Stomach (tissue), 9 donors: ENCODE results near the gene SEC11A. TPM values are rescaled to one million over a fixed set of nuclear protein-coding genes. Genes with fewer than 3 reads are reported as not detected.

Experiments
- DNase-seq, 2 donors: peaks; one replicate each; pipeline versions ENCODE4 v3.0.0 to v3.0.0-alpha.2; 2013 to 2019
- H3K27ac ChIP-seq, 5 donors: fragments of 200-600 bp in 4 of 5; sonication (generic) in 4 of 5; one replicate each; pipeline ENCODE4 v1.5.1; 2013 to 2019; ENCODE audit warnings: mild to moderate bottlenecking in 1 of 5, moderate library complexity in 1 of 5
- H3K27me3 ChIP-seq, 3 donors: fragments of 200-600 bp; sonication (generic); one replicate each; pipeline ENCODE4 v1.5.1; 2017 to 2019; ENCODE audit warnings: mixed run types in 1 of 3
- H3K36me3 ChIP-seq, 4 donors: fragments of 200-600 bp; sonication (generic); 1 replicate in 3 of 4; 2 replicates in 1 of 4; pipeline ENCODE4 v1.5.1; 2016 to 2019
- H3K4me1 ChIP-seq, 4 donors: fragments of 200-600 bp; sonication (generic); one replicate each; pipeline ENCODE4 v1.5.1; 2016 to 2019
- H3K4me3 ChIP-seq, 4 donors: fragments of 200-600 bp; sonication (generic) in 3 of 4; one replicate each; pipeline ENCODE4 v1.5.1; 2016 to 2019; ENCODE audit warnings: mild to moderate bottlenecking in 1 of 4
- H3K9me3 ChIP-seq, 4 donors: fragments of 200-600 bp; sonication (generic); one replicate each; pipeline ENCODE4 v1.5.1; 2016 to 2019
- CTCF ChIP-seq, 7 experiments: fragments of 450-650 bp in 4 of 7; fragments of 200-600 bp in 3 of 7; sonication (generic) in 3 of 7; IDR thresholded peaks; one replicate each; pipeline ENCODE4 v1.5.1; 2016 to 2019; ENCODE audit warnings: antibody characterized with exemption in 7 of 7, control low read depth in 2 of 7, mild to moderate bottlenecking in 1 of 7
- EP300 ChIP-seq: sonication (generic); formaldehyde crosslinking; IDR thresholded peaks from one replicate; pipeline ENCODE4 v1.6.1; 2017; ENCODE audit warnings: antibody characterized with exemption
- POLR2A ChIP-seq, 4 donors: fragments of 450-650 bp; IDR thresholded peaks; one replicate each; pipeline ENCODE4 v1.6.1; 2016; ENCODE audit warnings: antibody characterized with exemption in 4 of 4, control low read depth in 2 of 4, mild to moderate bottlenecking in 1 of 4, moderate library complexity in 1 of 4
- POLR2AphosphoS5 ChIP-seq, 3 donors: sonication (generic); formaldehyde crosslinking; IDR thresholded peaks; one replicate each; pipeline ENCODE4 v1.6.1; 2016; ENCODE audit warnings: antibody characterized with exemption in 3 of 3
- WGBS, 5 donors: extraction: QIAGEN DNeasy Blood & Tissue Kit in 3 of 5; methylation state at CpG; one replicate each; pipeline versions ENCODE4 v1.1.5 to v1.1.7; 2013 to 2018; 5-methylcytosine and 5-hydroxymethylcytosine counted together
- intact Hi-C: fragments of 100-400 bp; cut with DNase I; formaldehyde crosslinking; loops from one replicate; pipeline ENCODE4 v1.15.1; 2023; ENCODE audit warnings: low total_unique reads
- polyA plus RNA-seq, 3 donors: library from polyadenylated mRNA; stranded (reverse); fragments of 200-250 nt; gene quantifications; one replicate each; pipeline ENCODE4 v1.2.3, GENCODE V29; 2013
- total RNA-seq, 5 donors: library from RNA; depleted of rRNA; stranded (reverse); fragments of >200 nt; gene quantifications; one replicate each; pipeline versions ENCODE4 v1.1.0 to v1.2.3, GENCODE V29; 2014 to 2016
- donor health status: healthy with polysubstance abuse.
- donor health status: Bipolar disorder and iron deficiency.
- donor health status: healthy.

SEC11A gene
- total and polyA plus RNA-seq, 8 donors = 24.3 to 186 (median 101) TPM

GRCh38 chr15:84764585-84764984, 48.6 kb upstream of the SEC11A start:
- H3K27ac ChIP-seq = no peak overlapping the region
- no peak for DNase-seq
- peaks cover 11 to 50% (median 48%) of the 10 kb centered on the region in 4 donors for H3K36me3 ChIP-seq
- intact Hi-C loops = no loop called here
- 68 to 83% (median 82%) methylated on average over 3 of the region's 3 CpGs for WGBS, 5 donors
- H3K4me1 ChIP-seq = peaks cover 37 to 58% (median 50%) of the 10 kb centered on the region in 4 donors
- H3K27me3 ChIP-seq = no peaks in the 10 kb centered on the region
- H3K9me3 ChIP-seq = no peaks in the 10 kb centered on the region
- no peak overlapping the region for H3K4me3 ChIP-seq
- TF ChIP-seq POLR2A (IDR thresholded peaks at IDR 0.05) = no peak
- TF ChIP-seq CTCF (IDR thresholded peaks at IDR 0.05) = no peak
- TF ChIP-seq POLR2AphosphoS5 (IDR thresholded peaks at IDR 0.05) = no peak
- TF ChIP-seq EP300 = no peak

GRCh38 chr15:84762840-84763572, 47.1 kb upstream of the SEC11A start:
- TF ChIP-seq POLR2A (IDR thresholded peaks at IDR 0.05) = no peak
- TF ChIP-seq CTCF (IDR thresholded peaks at IDR 0.05) = no peak
- TF ChIP-seq EP300 = no peak
- no peak for TF ChIP-seq POLR2AphosphoS5 (IDR thresholded peaks at IDR 0.05)
- peaks cover 45 to 72% (median 62%) of the 10 kb centered on the region in 4 donors for H3K4me1 ChIP-seq
- intact Hi-C loops = no loop called here
- WGBS, 5 donors = 80 to 86% (median 84%) methylated on average over 3 of the region's 3 CpGs
- peak overlapping the region in 1 of 5 donors; percentile 33 for H3K27ac ChIP-seq
- H3K9me3 ChIP-seq = no peaks in the 10 kb centered on the region
- H3K36me3 ChIP-seq = peaks cover 6 to 35% (median 34%) of the 10 kb centered on the region in 4 donors
- H3K27me3 ChIP-seq = no peaks in the 10 kb centered on the region
- no peak overlapping the region for H3K4me3 ChIP-seq
- no peak for DNase-seq

DNA sequence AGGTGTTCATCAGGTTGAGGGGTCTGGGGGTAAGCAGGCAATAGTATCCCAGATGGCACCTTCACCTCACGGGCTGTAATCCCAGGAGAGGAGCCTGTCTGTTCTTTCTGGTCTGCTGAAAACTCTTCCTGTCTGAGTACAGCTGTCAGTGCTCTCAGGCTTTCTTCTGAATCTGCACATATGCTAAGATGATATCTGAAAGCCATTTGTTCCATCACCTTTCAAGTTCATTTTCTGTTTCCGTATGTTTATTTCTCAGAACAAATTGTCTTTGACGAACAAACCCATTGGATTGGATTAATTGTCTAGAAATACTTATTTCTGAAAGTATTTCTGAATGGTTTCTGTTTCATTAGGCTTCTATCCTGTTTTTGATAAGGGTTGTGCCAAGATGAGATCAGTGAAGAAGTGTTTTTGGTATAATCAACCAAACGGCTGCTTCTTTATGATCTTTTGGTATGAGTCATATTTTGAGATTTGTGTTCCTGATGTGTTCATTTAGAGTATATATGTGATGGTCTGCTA, 45.7 kb upstream of the SEC11A start:
- Histone ChIP-seq H3K27me3 (no peaks in the 10 kb centered on the region), H3K36me3 (peaks cover under 1 to 21% (median 21%) of the 10 kb centered on the region in 4 donors), H3K9me3 (no peaks in the 10 kb centered on the region), H3K4me1 (peaks cover 45 to 79% (median 64%) of the 10 kb centered on the region in 4 donors), H3K4me3 (no peak overlapping the region), H3K27ac (peak overlapping the region in 1 of 5 donors; percentile 33)
- TF ChIP-seq POLR2AphosphoS5 (IDR thresholded peaks at IDR 0.05) (no peak), CTCF (IDR thresholded peaks at IDR 0.05) (no peak), EP300 (no peak), POLR2A (IDR thresholded peaks at IDR 0.05) (no peak)
- WGBS, 5 donors = 41 to 48% (median 45%) methylated on average over 4 of the region's 4 CpGs
- no peak for DNase-seq
- intact Hi-C loops = no loop called here

- no peak for DNase-seq
- TF ChIP-seq EP300 = no peak
- H3K4me3 ChIP-seq = no peak overlapping the region
- H3K27ac ChIP-seq = no peak overlapping the region
- WGBS, 5 donors = 78 to 95% (median 92%) methylated on average over 1 of the region's 1 CpG
- intact Hi-C loops = no loop called here
- peaks cover 0 to 7% (median 6%) of the 10 kb centered on the region in 4 donors for H3K36me3 ChIP-seq
- peaks cover 45 to 89% (median 74%) of the 10 kb centered on the region in 4 donors for H3K4me1 ChIP-seq
- no peaks in the 10 kb centered on the region for H3K9me3 ChIP-seq
- H3K27me3 ChIP-seq = no peaks in the 10 kb centered on the region
Observed at GRCh38 chr15:84760219-84760618, 44.3 kb upstream of the SEC11A start.

GRCh38 chr15:84759018-84759417, 43.1 kb upstream of the SEC11A start:
- Histone ChIP-seq H3K27ac (no peak overlapping the region), H3K36me3 (peaks cover 0 to 6% (median 0%) of the 10 kb centered on the region in 4 donors), H3K4me1 (peaks cover 45 to 89% (median 74%) of the 10 kb centered on the region in 4 donors), H3K9me3 (no peaks in the 10 kb centered on the region), H3K27me3 (no peaks in the 10 kb centered on the region), H3K4me3 (no peak overlapping the region)
- 81 to 100% (median 94%) methylated on average over 1 of the region's 1 CpG for WGBS, 5 donors
- DNase-seq = no peak
- TF ChIP-seq EP300 (no peak), POLR2AphosphoS5 (IDR thresholded peaks at IDR 0.05) (no peak), CTCF (IDR thresholded peaks at IDR 0.05) (no peak), POLR2A (IDR thresholded peaks at IDR 0.05) (no peak)
- intact Hi-C loops = no loop called here
